ENCODE data around the gene CWC27.

Gene CWC27

GRCh38 chr5:64978546-64978945 is 209.8 kb downstream of the CWC27 start:
- no peak for DNase-seq (ENCODE audit: low spot score)

GRCh38 chr5:64979531-64979930 is 210.8 kb downstream of the CWC27 start:
- DNase-seq (ENCODE audit: low spot score): no peak

- DNase-seq (ENCODE audit: low spot score): no peak
Measured at GRCh38 chr5:64980176-64980575, 211.4 kb downstream of the CWC27 start.

GRCh38 chr5:64987768-64988167 is 219.0 kb downstream of the CWC27 start:
- DNase-seq (ENCODE audit: low spot score): no peak

- DNase-seq (ENCODE audit: low spot score): no peak
Measured at GRCh38 chr5:65009207-65009606, 240.5 kb downstream of the CWC27 start.

- no peak for DNase-seq (ENCODE audit: low spot score)
Measured at GRCh38 chr5:65010841-65011240, 242.1 kb downstream of the CWC27 start.

GRCh38 chr5:65012301-65012892 is 243.7 kb downstream of the CWC27 start:
- no peak for DNase-seq (ENCODE audit: low spot score)

GRCh38 chr5:65013166-65013565 is 244.4 kb downstream of the CWC27 start:
- DNase-seq (ENCODE audit: low spot score): no peak

GRCh38 chr5:65014769-65015168 is 246.0 kb downstream of the CWC27 start:
- no peak for DNase-seq (ENCODE audit: low spot score)

- DNase-seq (ENCODE audit: low spot score): no peak
Measured at GRCh38 chr5:65015767-65016166, 247.0 kb downstream of the CWC27 start.

GRCh38 chr5:65017636-65018035 is 248.9 kb downstream of the CWC27 start:
- DNase-seq (ENCODE audit: low spot score): no peak

- DNase-seq (ENCODE audit: low spot score): no peak
Measured at GRCh38 chr5:65018763-65019162, 250.0 kb downstream of the CWC27 start.

GRCh38 chr5:65020492-65020891 is 251.8 kb downstream of the CWC27 start:
- DNase-seq (ENCODE audit: low spot score): no peak

GRCh38 chr5:65021527-65022226 is 252.9 kb downstream of the CWC27 start:
- no peak for DNase-seq (ENCODE audit: low spot score)

GRCh38 chr5:65022932-65023331 is 254.2 kb downstream of the CWC27 start:
- DNase-seq (ENCODE audit: low spot score): no peak

GRCh38 chr5:65024681-65025080 is 256.0 kb downstream of the CWC27 start:
- no peak for DNase-seq (ENCODE audit: low spot score)

- no peak for DNase-seq (ENCODE audit: low spot score)
Measured at GRCh38 chr5:65026816-65027548, 258.3 kb downstream of the CWC27 start.

GRCh38 chr5:65029178-65029577 is 260.4 kb downstream of the CWC27 start:
- DNase-seq (ENCODE audit: low spot score): no peak

GRCh38 chr5:65030056-65030455 is 261.3 kb downstream of the CWC27 start:
- no peak for DNase-seq (ENCODE audit: low spot score)

- no peak for DNase-seq (ENCODE audit: low spot score)
Measured at GRCh38 chr5:65032250-65032649, 263.5 kb downstream of the CWC27 start.

GRCh38 chr5:65034029-65034812 is 265.5 kb downstream of the CWC27 start:
- DNase-seq (ENCODE audit: low spot score): no peak

- no peak for DNase-seq (ENCODE audit: low spot score)
Measured at GRCh38 chr5:65034813-65035209, 266.1 kb downstream of the CWC27 start.

Data from LoVo (cell line).